GM23338 (cell line): Measurements from ENCODE around the gene FGF1.

Source experiments
- CREB1 ChIP-seq: fragments of 250-450 bp; sonication (Bioruptor Pico); IDR thresholded peaks from 2 replicates; pipeline ENCODE4 v1.5.0; 2020; ENCODE audit warnings: low read depth, mild to moderate bottlenecking, moderate library complexity
- EZH2 ChIP-seq: fragments of 200-600 bp; sonication (generic); IDR thresholded peaks from one replicate; pipeline ENCODE4 v1.8.0; 2017; ENCODE audit warnings: antibody characterized with exemption, mild to moderate bottlenecking, low read depth; ENCODE audit not compliant: unreplicated experiment
- EZH2phosphoT487 ChIP-seq: fragments of 200-600 bp; sonication (generic); IDR thresholded peaks from one replicate; pipeline ENCODE4 v1.8.1; 2018; ENCODE audit warnings: antibody characterized with exemption; ENCODE audit not compliant: unreplicated experiment
- JUNB ChIP-seq: IDR thresholded peaks from one replicate; pipeline ENCODE4 v1.6.1; 2016; ENCODE audit warnings: antibody characterized with exemption; ENCODE audit not compliant: unreplicated experiment
- POLR2AphosphoS5 ChIP-seq: IDR thresholded peaks from 2 replicates; pipeline ENCODE4 v1.6.1; 2016; ENCODE audit warnings: antibody characterized with exemption, low read depth
- REST ChIP-seq: IDR thresholded peaks from one replicate; pipeline ENCODE4 v1.6.1; 2018; ENCODE audit warnings: antibody characterized with exemption; ENCODE audit not compliant: unreplicated experiment
- STAT1 ChIP-seq: IDR thresholded peaks from one replicate; pipeline ENCODE4 v1.6.1; 2016; ENCODE audit warnings: antibody characterized with exemption; ENCODE audit not compliant: unreplicated experiment
- TF ChIP-seq, protein P1 (sequence below), 2 experiments: fragments of 200-600 bp in 1 of 2; sonication (generic) in 1 of 2; conservative IDR thresholded peaks; 2 replicates each; pipeline versions ENCODE4 v1.5.1 to v1.6.1; 2016 to 2017; ENCODE audit warnings: antibody characterized with exemption in 2 of 2, low read depth in 2 of 2, mild to moderate bottlenecking in 2 of 2, moderate library complexity in 1 of 2
- TF ChIP-seq, protein P2 (sequence below): IDR thresholded peaks from 2 replicates; pipeline ENCODE4 v1.6.1; 2016; ENCODE audit warnings: antibody characterized with exemption

GRCh38 chr5:142589720-142590119, 96.2 kb downstream of the FGF1 start:
- TF ChIP-seq REST: no peak
- TF ChIP-seq, protein P1, sequence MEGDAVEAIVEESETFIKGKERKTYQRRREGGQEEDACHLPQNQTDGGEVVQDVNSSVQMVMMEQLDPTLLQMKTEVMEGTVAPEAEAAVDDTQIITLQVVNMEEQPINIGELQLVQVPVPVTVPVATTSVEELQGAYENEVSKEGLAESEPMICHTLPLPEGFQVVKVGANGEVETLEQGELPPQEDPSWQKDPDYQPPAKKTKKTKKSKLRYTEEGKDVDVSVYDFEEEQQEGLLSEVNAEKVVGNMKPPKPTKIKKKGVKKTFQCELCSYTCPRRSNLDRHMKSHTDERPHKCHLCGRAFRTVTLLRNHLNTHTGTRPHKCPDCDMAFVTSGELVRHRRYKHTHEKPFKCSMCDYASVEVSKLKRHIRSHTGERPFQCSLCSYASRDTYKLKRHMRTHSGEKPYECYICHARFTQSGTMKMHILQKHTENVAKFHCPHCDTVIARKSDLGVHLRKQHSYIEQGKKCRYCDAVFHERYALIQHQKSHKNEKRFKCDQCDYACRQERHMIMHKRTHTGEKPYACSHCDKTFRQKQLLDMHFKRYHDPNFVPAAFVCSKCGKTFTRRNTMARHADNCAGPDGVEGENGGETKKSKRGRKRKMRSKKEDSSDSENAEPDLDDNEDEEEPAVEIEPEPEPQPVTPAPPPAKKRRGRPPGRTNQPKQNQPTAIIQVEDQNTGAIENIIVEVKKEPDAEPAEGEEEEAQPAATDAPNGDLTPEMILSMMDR (conservative IDR thresholded peaks at IDR 0.05; ENCODE audit: low read depth in 2 of 2): no peak
- no peak for TF ChIP-seq EZH2
- no peak for TF ChIP-seq POLR2AphosphoS5
- TF ChIP-seq EZH2phosphoT487: no peak
- no peak for TF ChIP-seq JUNB
- TF ChIP-seq CREB1 (CRISPR knock-in tag): no peak
- TF ChIP-seq, protein P2, sequence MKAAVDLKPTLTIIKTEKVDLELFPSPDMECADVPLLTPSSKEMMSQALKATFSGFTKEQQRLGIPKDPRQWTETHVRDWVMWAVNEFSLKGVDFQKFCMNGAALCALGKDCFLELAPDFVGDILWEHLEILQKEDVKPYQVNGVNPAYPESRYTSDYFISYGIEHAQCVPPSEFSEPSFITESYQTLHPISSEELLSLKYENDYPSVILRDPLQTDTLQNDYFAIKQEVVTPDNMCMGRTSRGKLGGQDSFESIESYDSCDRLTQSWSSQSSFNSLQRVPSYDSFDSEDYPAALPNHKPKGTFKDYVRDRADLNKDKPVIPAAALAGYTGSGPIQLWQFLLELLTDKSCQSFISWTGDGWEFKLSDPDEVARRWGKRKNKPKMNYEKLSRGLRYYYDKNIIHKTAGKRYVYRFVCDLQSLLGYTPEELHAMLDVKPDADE: no peak
- no peak for TF ChIP-seq STAT1
